KG1 (cell line): ENCODE results near the gene PRC1.

Source experiments
- DNase-seq: peaks from one replicate; lab custom pipeline; 2025; lab: John Stamatoyannopoulos, UW

Gene PRC1

GRCh38 chr15:90989040-90989768, 5.1 kb downstream of the PRC1 start:
- no peak for DNase-seq

DNA sequence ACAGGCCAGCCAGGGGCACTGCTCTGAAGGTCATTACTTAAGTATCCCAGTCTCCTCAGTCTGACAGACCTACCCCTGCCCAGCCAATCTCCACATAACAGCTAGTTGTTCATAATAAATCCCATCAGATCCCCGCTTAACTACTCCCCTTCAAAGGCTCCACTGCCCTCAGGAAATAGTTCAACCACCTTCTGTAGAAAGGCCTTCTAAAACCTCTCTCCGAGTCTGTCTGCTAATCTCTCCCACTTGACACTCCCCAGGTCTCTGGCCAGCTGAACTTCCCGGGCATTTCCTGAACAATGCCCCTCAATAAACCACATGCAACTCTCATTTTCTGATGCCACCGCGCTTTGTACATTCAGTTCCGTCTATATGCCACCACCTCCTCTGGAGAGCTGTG, 6.0 kb downstream of the PRC1 start:
- DNase-seq, result no peak

DNA sequence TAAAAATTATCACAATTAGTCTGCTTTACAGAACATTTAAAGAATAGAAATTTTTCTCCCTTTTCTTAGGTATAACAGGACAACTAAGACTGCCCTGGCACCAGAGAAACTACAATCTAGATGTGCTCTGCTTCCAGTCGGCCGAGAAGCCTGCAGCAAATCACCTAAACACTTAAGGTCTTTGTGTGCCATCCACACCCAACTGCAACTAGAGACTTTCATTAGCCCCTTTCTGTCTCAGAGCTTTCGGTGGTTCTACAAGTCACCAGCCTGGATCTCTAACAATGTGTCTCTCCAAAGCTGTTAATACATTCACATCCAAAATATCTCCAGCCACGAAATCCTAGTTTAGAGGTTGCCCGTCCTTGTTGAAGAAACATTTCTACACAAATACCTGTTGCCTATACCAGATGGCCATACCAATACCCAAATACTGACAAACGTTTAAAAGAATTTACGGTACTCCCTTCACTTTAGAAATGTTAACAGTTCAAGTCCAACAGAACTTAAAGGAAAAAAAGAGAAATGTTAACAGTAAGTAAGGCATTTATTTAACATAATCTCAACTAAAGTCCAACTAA, 6.7 kb downstream of the PRC1 start:
- DNase-seq, result no peak

DNA sequence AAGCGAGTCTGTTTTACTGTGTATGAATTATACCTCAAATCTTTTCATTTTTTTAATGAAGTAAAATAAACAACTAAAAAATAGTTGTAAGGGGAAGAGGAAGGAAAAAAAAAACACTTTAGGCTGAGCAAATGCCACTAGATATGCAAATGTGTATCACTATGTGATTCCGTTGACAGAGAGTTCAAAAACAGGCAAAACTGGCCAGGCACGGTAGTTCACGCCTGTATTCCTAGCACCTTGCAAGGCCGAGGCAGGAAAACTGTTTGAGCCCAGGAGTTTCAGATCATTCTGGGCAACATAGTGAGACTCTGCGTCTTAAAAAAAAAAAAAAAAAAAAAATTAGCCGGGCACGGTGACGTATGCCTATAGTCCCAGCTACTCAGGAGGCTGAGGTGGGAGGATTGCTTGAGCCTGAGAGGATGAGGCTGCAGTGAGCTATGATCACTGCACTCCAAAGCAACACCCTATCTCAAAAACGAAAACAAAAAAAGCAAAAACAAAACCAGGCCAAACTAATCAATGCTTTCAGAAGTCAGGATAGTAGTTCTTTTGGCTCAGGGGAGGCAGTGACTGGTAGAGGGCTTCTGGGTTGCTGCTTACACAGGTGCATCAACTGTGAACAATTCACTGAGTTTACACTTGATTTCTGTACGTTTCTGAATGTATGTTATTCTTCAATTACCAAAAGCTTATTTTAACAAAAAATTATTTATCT, 7.4 kb downstream of the PRC1 start:
- no peak for DNase-seq

- DNase-seq, result no peak
Measured at GRCh38 chr15:90982135-90982534, 12.2 kb downstream of the PRC1 start.

- DNase-seq, result no peak
Measured at GRCh38 chr15:90981681-90982080, 12.7 kb downstream of the PRC1 start.

- DNase-seq, result no peak
Measured at GRCh38 chr15:90979582-90979981, 14.8 kb downstream of the PRC1 start.

DNA sequence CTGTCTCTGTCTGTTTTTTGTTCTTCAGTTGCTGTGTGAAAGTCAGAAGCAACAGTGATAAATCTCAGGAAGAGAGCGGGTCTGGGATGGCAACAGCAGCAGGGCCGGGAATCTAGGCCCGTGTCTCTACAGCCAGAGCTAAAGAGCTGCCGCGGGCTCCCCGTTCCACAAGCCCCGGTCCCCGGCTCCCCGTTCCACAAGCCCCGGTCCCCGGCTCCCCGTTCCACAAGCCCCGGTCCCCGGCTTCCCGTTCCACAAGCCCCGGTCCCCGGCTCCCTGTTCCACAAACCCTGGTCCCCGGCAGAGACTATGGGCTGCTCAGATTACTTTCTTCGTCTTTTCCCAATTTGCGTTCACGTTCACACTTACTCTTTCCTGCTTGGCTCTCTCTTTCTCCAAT, 20.1 kb downstream of the PRC1 start:
- DNase-seq, result no peak

DNA sequence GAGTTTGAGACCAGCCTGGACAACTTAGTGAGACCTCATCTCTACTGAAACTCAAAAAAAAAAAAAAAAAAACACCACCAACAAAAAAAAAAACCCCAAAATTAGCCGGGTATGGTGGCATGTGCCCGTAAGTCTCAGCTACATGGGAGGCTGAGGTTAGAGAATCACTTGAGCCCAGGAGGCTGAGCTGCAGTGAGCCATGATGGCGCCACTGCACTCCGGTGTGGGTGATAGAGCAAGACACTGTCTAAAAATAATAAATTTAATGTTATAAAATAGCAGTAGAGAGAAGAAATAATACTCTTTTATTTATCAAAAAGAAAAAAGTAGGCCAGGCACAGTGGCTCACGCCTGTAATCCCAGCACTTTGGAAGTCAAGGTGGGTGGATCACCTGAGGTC, 22.2 kb downstream of the PRC1 start:
- DNase-seq, result no peak

GRCh38 chr15:90970274-90970673, 24.1 kb downstream of the PRC1 start:
- DNase-seq, result no peak

- no peak for DNase-seq
Measured at GRCh38 chr15:90968434-90968833, 25.9 kb downstream of the PRC1 start.

- DNase-seq, result no peak
Measured at GRCh38 chr15:90967206-90967605, 27.1 kb downstream of the PRC1 start.

DNA sequence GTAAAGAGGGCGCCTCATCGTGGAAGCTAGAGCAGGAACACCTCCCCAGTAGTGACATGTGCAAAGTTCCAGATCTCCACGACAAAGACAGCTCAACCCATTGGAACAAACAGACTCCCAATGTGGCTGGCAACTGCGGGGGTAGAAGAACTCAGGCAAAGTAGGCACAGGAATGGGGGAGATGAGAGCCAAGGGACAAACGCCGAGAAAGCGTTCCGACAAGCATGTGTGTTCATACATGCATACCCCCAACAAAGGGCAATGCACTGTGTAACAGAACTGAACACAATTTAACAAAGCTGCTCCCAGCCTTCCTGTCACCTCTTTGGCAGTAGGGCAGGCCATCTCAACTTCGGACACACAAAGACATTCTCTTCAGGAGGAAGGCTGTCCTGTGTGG, 28.1 kb downstream of the PRC1 start:
- no peak for DNase-seq

- DNase-seq, result no peak
Measured at GRCh38 chr15:90962021-90962420, 32.3 kb downstream of the PRC1 start.

DNA sequence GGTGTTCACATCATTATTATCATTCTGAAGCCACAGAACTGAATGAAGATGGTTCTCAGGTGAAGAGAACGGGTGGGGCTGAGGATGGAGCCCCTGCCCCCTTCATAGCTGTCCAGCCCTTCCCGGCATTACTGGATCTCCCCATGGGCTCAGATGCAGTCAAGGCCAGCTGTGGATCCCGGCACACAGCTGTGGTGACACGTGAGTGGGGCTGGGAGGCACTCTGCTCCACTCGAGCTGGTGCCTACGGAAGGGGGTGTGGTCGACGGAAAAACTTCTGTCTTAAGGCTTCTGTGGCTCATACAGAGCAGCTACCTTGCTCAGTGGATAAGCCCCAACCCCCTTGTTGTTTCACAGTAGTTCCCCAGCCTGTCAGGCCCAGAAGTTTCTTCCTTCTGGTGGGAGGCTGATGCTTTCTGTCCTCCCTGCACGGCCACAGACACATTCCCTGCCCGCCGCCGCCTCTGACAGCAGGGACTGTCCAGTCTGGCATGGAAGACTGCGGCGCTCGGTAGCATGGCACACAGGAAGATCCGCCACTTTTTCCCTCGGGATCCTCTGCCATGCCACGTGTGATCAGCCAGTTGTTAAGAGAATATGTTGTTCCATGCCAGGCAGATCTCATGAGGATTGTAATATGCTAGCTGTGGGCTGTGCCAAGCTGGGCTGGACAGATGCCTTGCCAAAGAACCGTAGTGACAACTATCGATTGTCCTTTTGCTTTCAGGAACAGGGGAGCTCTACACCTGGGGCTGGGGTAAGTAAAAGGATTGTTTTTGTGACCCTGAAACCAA, 33.8 kb downstream of the PRC1 start:
- DNase-seq, result no peak

DNA sequence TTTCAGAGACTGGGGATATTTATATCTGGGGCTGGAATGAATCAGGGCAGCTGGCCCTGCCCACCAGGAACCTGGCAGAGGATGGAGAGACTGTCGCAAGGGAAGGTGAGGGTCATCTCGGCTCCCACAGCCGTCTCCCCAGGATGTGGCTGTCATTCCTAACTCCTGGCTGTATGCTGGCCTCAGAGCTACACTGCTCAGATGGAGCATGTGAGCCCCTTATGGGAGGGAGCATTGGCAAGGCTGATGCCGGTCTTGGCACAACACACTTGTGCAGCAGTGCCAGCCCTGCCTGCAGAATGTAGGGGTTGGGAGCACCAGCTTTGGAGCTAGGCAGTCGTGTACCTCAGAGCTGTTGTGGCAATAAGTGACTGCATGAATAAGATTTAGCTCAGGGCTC, 34.4 kb downstream of the PRC1 start:
- DNase-seq, result no peak

GRCh38 chr15:90959028-90959595, 35.2 kb downstream of the PRC1 start:
- DNase-seq, result no peak

GRCh38 chr15:90957791-90958190, 36.5 kb downstream of the PRC1 start:
- DNase-seq, result no peak

DNA sequence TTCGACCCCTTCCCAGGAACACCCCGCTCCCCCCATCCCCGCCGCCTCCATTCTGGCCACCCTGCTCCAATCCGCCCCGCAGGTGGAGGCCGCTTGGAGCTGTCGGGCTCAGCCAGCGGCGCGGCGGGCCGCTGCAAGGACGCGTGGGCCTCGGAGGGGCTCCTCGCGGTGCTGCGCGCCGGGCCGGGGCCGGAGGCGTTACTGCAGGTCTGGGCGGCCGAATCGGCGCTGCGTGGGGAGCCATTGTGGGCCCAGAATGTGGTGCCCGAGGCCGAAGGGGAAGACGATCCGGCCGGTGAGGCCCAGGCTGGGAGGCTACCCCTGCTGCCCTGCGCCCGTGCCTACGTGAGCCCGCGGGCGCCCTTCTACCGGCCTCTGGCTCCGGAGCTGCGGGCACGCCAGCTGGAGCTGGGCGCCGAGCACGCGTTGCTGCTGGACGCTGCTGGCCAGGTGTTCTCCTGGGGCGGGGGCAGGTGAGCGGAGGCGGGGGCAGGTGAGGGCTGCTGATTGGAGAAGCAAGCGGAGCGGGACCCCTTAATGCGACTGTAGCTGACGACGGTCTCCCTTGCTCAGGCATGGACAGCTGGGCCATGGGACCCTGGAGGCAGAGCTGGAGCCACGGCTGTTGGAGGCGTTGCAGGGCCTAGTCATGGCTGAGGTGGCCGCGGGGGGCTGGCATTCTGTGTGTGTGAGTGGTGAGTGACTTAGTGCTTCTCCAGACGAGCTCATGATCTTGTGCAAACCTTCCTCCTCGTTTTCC, 37.1 kb downstream of the PRC1 start:
- no peak for DNase-seq

- no peak for DNase-seq
Measured at GRCh38 chr15:90956274-90957030, 37.9 kb downstream of the PRC1 start.
